Measurements from ENCODE around the gene ST8SIA2.

Gene ST8SIA2

DNA sequence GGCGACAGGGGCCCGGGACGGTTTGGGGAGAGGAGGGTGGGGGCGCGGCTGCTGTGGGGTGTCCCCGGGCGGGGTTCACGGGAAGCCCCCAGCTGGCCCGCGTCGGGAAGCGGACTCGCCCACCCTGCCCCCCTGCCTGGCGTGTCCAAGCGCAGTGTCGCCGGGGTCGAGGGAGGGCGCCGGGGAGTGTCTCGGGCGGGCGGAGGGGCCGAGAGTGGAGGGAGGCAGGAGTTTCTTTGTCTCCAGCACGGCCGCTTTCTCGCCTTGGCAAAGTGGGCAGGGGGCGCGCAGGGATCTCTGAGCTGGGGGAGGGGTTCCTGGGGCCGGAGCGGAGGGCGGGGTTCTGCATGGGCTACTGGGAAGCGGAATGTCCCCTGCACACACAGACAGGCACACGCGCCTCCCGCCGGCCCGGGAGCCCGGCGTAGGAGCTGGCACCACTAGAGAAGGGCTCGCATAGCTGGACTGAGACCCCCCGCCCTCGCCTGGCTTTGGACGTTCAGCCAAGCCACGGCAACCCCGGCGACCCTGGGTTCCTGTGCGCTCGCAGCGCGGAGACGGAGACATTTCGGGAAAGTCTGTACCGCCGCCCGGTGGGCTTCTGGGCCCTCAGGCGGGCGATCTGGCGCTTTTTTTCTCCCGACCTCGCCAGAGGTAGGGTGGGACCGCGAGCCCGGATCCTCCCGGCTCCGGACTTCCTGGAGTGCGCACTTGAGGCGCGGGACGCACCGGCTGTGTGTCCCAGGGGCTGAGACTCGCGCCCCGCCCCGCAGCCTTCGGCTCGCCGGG, 822 bp downstream of the ST8SIA2 start:
- TF ChIP-seq SIN3A (IDR thresholded peaks at IDR 0.05; ENCODE audit: borderline replicate concordance, insufficient read depth, low read length) (no peak), FOXP2 (optimal IDR thresholded peaks at IDR 0.05; ENCODE audit: borderline replicate concordance, extremely low read depth, extremely low read length, insufficient read depth) (no peak), TAF1 (IDR thresholded peaks at IDR 0.05; ENCODE audit: borderline replicate concordance, insufficient read depth, low read length) (no peak), POLR2AphosphoS5 (IDR thresholded peaks at IDR 0.05; ENCODE audit: low read depth, low read length) (no peak)
- TF ChIP-seq, protein P1, sequence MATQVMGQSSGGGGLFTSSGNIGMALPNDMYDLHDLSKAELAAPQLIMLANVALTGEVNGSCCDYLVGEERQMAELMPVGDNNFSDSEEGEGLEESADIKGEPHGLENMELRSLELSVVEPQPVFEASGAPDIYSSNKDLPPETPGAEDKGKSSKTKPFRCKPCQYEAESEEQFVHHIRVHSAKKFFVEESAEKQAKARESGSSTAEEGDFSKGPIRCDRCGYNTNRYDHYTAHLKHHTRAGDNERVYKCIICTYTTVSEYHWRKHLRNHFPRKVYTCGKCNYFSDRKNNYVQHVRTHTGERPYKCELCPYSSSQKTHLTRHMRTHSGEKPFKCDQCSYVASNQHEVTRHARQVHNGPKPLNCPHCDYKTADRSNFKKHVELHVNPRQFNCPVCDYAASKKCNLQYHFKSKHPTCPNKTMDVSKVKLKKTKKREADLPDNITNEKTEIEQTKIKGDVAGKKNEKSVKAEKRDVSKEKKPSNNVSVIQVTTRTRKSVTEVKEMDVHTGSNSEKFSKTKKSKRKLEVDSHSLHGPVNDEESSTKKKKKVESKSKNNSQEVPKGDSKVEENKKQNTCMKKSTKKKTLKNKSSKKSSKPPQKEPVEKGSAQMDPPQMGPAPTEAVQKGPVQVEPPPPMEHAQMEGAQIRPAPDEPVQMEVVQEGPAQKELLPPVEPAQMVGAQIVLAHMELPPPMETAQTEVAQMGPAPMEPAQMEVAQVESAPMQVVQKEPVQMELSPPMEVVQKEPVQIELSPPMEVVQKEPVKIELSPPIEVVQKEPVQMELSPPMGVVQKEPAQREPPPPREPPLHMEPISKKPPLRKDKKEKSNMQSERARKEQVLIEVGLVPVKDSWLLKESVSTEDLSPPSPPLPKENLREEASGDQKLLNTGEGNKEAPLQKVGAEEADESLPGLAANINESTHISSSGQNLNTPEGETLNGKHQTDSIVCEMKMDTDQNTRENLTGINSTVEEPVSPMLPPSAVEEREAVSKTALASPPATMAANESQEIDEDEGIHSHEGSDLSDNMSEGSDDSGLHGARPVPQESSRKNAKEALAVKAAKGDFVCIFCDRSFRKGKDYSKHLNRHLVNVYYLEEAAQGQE (IDR thresholded peaks at IDR 0.05; ENCODE audit: insufficient read depth in 1 of 2, low read depth in 2 of 2, low read length in 2 of 2) = no peak

DNA sequence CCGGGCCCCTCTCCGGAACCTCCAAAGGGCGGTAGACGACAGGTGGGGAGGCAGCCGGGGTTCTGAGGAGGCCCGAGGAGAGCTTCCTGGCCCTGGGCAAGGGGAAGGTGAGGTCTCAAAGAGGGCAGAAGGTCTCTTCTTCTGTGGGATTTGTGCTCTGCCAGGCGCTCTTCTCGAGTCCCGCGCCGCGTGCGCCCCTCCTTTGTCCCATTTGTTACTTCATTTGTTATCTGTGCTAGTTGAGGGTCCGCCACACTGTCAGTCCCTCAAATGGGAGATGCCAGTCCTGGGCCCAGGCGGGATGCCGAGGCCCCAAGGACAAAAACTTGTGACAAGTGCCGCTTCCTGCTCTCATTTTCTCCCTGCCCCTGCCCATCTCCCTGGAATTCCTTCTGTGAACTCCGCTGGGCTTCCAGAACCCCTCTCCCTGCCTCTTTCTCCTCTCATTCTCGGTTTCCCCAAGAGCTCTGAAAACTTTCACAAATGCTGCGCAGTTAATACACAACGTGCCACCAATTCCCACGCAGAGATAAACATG, 1.5 kb downstream of the ST8SIA2 start:
- TF ChIP-seq, protein P1 (IDR thresholded peaks at IDR 0.05; ENCODE audit: insufficient read depth in 1 of 2, low read depth in 2 of 2, low read length in 2 of 2) = no peak
- no peak for TF ChIP-seq FOXP2 (optimal IDR thresholded peaks at IDR 0.05; ENCODE audit: borderline replicate concordance, extremely low read depth, extremely low read length, insufficient read depth)
- no peak for TF ChIP-seq TAF1 (IDR thresholded peaks at IDR 0.05; ENCODE audit: borderline replicate concordance, insufficient read depth, low read length)
- no peak for TF ChIP-seq SIN3A (IDR thresholded peaks at IDR 0.05; ENCODE audit: borderline replicate concordance, insufficient read depth, low read length)
- no peak for TF ChIP-seq POLR2AphosphoS5 (IDR thresholded peaks at IDR 0.05; ENCODE audit: low read depth, low read length)

GRCh38 chr15:92399271-92399950, 5.7 kb downstream of the ST8SIA2 start:
- TF ChIP-seq, protein P1 (IDR thresholded peaks at IDR 0.05; ENCODE audit: insufficient read depth in 1 of 2, low read depth in 2 of 2, low read length in 2 of 2) = no peak
- TF ChIP-seq POLR2AphosphoS5 (IDR thresholded peaks at IDR 0.05; ENCODE audit: low read depth, low read length) (no peak), SIN3A (IDR thresholded peaks at IDR 0.05; ENCODE audit: borderline replicate concordance, insufficient read depth, low read length) (no peak), TAF1 (IDR thresholded peaks at IDR 0.05; ENCODE audit: borderline replicate concordance, insufficient read depth, low read length) (no peak), FOXP2 (optimal IDR thresholded peaks at IDR 0.05; ENCODE audit: borderline replicate concordance, extremely low read depth, extremely low read length, insufficient read depth) (no peak)

GRCh38 chr15:92400573-92400972, 6.9 kb downstream of the ST8SIA2 start:
- no peak for TF ChIP-seq TAF1 (IDR thresholded peaks at IDR 0.05; ENCODE audit: borderline replicate concordance, insufficient read depth, low read length)
- TF ChIP-seq SIN3A (IDR thresholded peaks at IDR 0.05; ENCODE audit: borderline replicate concordance, insufficient read depth, low read length) = no peak
- TF ChIP-seq POLR2AphosphoS5 (IDR thresholded peaks at IDR 0.05; ENCODE audit: low read depth, low read length) = no peak
- TF ChIP-seq, protein P1 (IDR thresholded peaks at IDR 0.05; ENCODE audit: insufficient read depth in 1 of 2, low read depth in 2 of 2, low read length in 2 of 2) = no peak
- no peak for TF ChIP-seq FOXP2 (optimal IDR thresholded peaks at IDR 0.05; ENCODE audit: borderline replicate concordance, extremely low read depth, extremely low read length, insufficient read depth)
